ENCODE measurements around the gene NMRAL1.

NMRAL1 gene

GRCh38 chr16:4486126-4486893, 11.9 kb upstream of the NMRAL1 start:
- Histone ChIP-seq H3K27ac (peak overlapping the region; percentile 40), H3K27me3 (ENCODE audit: insufficient read depth, low read depth, severe bottlenecking) (no peaks in the 10 kb centered on the region), H3K9me3 (ENCODE audit: severe bottlenecking) (no peaks in the 10 kb centered on the region), H3K4me3 (ENCODE audit: low read depth, low read length) (no peak overlapping the region), H3K36me3 (peaks cover 69% of the 10 kb centered on the region)
- no peak for TF ChIP-seq CTCF (IDR thresholded peaks at IDR 0.05; ENCODE audit: low read depth, low read length)
- peak; percentile 55 for DNase-seq

GRCh38 chr16:4481963-4482362, 7.5 kb upstream of the NMRAL1 start:
- peaks cover 48% of the 10 kb centered on the region for H3K36me3 ChIP-seq
- no peak for TF ChIP-seq CTCF (IDR thresholded peaks at IDR 0.05; ENCODE audit: low read depth, low read length)
- no peak overlapping the region for H3K4me3 ChIP-seq (ENCODE audit: low read depth, low read length)
- no peaks in the 10 kb centered on the region for H3K9me3 ChIP-seq (ENCODE audit: severe bottlenecking)
- peak overlapping the region; percentile 90 for H3K27ac ChIP-seq
- DNase-seq = no peak
- no peaks in the 10 kb centered on the region for H3K27me3 ChIP-seq (ENCODE audit: insufficient read depth, low read depth, severe bottlenecking)

- no peak overlapping the region for H3K4me3 ChIP-seq (ENCODE audit: low read depth, low read length)
- peaks cover 43% of the 10 kb centered on the region for H3K36me3 ChIP-seq
- TF ChIP-seq CTCF (IDR thresholded peaks at IDR 0.05; ENCODE audit: low read depth, low read length) = no peak
Observed at GRCh38 chr16:4481526-4481925, 7.1 kb upstream of the NMRAL1 start.

GRCh38 chr16:4477966-4478365, 3.5 kb upstream of the NMRAL1 start:
- DNase-seq = no peak
- no peaks in the 10 kb centered on the region for H3K9me3 ChIP-seq (ENCODE audit: severe bottlenecking)
- H3K27ac ChIP-seq = 0 out of 2 replicates have a peak overlapping the region, but pooled peaks have one; percentile 1

More at GRCh38 chr16:4481526-4481925, 7.1 kb upstream of the NMRAL1 start:
- H3K9me3 ChIP-seq (ENCODE audit: severe bottlenecking) = no peaks in the 10 kb centered on the region
- no peak for DNase-seq
- H3K27ac ChIP-seq = peak overlapping the region; percentile 90
- H3K27me3 ChIP-seq (ENCODE audit: insufficient read depth, low read depth, severe bottlenecking) = no peaks in the 10 kb centered on the region

GRCh38 chr16:4475880-4476788, 1.7 kb upstream of the NMRAL1 start, which contains the start of gene HMOX2:
HMOX2 (plus strand) TSS chr16:4476398; CDS start chr16:4505525, 29,127 bp downstream.
- peak; percentile 82 for TF ChIP-seq CTCF (IDR thresholded peaks at IDR 0.05; ENCODE audit: low read depth, low read length)
- peak within 1 kb of the TSS; percentile 65 for H3K4me3 ChIP-seq (ENCODE audit: low read depth, low read length)
- H3K27me3 ChIP-seq (ENCODE audit: insufficient read depth, low read depth, severe bottlenecking) = no peaks in the 10 kb centered on the region
- H3K36me3 ChIP-seq = peaks cover 11% of the 10 kb centered on the region
- H3K27ac ChIP-seq = peak within 1 kb of the TSS; percentile 91
- peak; percentile 95 for DNase-seq
- no peaks in the 10 kb centered on the region for H3K9me3 ChIP-seq (ENCODE audit: severe bottlenecking)

More at GRCh38 chr16:4477966-4478365, 3.5 kb upstream of the NMRAL1 start:
- H3K27me3 ChIP-seq (ENCODE audit: insufficient read depth, low read depth, severe bottlenecking) = no peaks in the 10 kb centered on the region
- peaks cover 11% of the 10 kb centered on the region for H3K36me3 ChIP-seq
- H3K4me3 ChIP-seq (ENCODE audit: low read depth, low read length) = peak overlapping the region; percentile 65
- no peak for TF ChIP-seq CTCF (IDR thresholded peaks at IDR 0.05; ENCODE audit: low read depth, low read length)

Measured in WERI-Rb-1 (cell line).